Hematopoietic multipotent progenitor cell treated with erythropoietin and hydrocortisone succinate and interleukin-3 and kit ligand, for 15 days (in vitro differentiated cells): ENCODE data around the gene JSRP1.

Source experiments
- DNase-seq: peaks from one replicate; pipeline ENCODE4 v3.0.0-alpha.2; 2015; ENCODE audit warnings: low spot score

JSRP1 gene

GRCh38 chr19:2216361-2217225 lies 39.6 kb downstream of the JSRP1 start:
- DNase-seq = no peak

DNA sequence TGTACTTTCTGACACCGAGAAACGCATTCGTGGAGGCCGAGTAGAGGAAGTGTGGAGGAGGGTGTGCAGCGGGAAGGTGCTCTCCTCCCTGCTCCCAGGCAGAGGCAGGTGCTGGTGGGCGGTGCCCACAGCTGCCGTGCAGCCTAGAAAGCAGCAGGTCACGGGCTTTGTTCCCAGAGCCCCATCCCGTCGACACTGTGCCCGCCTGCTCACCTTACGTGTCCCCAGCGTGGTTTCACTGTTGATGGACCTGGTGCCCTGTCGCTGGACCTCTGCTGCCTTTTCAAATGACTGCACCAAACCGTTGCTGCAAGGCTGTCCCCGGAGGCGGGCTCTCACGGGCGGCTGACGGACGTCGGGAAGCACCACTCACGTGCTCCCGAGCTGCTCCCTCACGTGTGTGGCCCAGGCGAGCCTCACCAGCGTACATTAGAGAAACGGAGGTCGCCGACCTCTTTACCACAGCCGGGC lies 40.9 kb downstream of the JSRP1 start:
- no peak for DNase-seq

- no peak for DNase-seq
Measured at GRCh38 chr19:2214251-2214650, 42.0 kb downstream of the JSRP1 start.

- DNase-seq = no peak
Measured at GRCh38 chr19:2213799-2214198, 42.4 kb downstream of the JSRP1 start.

- DNase-seq = no peak
Measured at GRCh38 chr19:2212861-2213711, 43.1 kb downstream of the JSRP1 start.

DNA sequence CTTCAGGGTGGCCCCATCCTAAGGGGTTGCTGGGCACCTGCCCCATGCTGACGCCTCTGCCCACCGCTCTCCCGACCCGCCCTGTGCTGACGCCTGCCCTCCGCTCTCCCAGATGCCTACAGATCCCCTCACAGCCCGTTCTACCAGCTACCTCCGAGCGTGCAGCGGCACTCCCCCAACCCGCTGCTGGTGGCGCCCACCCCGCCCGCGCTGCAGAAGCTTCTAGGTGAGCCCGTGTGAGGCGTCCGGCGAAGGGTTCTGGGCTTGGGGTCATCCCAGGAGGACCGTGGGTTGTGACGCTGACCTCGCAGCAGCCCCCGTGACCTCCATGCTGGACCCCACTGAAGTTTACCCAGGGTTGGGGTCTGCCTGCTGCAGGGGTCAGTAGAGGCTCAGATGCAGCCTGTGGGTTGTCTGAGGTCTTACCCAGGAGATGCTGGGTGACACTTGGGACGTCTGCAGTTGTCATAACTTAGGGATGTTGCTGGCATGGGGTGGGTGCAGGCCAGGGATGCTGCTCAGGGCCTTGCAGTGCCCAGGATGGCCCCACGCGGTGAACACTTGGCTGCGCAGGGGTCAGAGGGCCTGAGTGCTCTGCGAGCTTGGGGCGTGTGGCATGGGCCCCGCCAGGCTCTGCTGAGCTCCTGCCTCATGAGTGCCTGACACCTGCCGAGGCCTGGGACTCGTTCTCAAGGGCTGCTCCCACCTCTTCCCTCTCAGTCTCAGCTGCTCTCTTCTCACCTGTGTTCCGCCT lies 45.1 kb downstream of the JSRP1 start:
- no peak for DNase-seq

- no peak for DNase-seq
Measured at GRCh38 chr19:2210206-2210605, 46.0 kb downstream of the JSRP1 start.

GRCh38 chr19:2209408-2209807 lies 46.8 kb downstream of the JSRP1 start:
- no peak for DNase-seq

GRCh38 chr19:2208975-2209374 lies 47.2 kb downstream of the JSRP1 start:
- DNase-seq = no peak

DNA sequence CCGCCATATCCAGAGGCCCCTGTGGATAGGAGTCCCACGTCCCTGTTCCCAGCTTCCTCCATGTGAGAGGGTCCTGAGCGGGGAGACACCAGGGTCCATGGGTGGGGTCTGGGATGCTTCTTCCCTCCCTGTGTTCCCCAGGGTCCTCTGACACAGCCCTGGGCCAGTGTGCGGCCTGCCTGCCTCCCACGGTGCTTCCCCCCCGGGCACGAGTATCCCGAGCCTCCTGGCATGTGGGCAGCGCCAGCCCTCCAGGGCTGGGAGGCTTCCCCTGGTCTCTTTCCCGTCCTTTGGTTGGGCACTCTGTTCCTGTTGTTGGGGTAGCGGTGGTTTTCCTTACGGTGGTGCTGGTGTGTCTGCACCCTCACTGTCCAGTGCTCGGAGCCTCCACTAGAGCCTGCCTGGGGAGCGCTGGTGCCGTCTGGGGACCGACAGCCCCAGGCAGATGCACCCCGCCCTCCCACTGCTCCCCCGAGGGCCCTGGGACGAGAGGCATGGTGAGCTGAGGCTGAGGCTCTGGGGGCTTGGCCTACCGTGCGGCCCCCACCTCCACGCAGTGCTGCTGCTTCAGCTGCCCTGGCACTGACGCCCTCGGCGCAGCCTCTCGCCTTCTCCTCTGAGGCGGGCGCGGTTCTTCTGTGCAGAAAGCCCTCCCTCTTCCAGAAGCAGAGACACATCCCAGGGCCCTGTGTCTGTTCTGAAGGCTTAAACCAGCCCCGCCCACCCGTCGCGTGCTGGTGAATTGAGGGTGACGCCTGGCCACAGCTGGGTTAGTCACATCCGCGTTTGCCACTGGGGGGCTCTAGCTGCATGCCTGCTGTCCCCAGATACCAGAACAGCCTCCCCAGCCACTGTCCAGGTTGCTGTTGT lies 48.0 kb downstream of the JSRP1 start:
- DNase-seq = peak; percentile 73

DNA sequence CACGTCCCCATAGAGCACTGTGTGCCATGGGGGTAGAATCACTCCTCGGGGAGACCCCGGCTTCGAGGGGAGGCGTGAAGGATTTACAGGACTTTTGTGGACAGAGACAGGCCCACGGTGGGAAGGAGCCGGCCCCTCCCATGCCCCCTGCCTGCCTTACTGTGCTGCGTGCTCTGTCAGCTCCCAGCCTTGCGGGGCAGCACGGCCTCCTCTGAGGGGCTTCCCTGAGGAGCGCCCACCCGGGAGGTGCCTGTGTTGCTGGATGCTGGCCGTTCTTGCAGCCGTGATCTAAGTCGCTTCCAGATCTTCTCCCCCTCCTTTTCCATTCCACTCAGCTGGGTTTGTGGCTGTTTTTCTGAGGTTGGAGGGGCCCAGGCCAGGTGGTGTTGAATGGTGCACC lies 49.2 kb downstream of the JSRP1 start:
- no peak for DNase-seq

DNA sequence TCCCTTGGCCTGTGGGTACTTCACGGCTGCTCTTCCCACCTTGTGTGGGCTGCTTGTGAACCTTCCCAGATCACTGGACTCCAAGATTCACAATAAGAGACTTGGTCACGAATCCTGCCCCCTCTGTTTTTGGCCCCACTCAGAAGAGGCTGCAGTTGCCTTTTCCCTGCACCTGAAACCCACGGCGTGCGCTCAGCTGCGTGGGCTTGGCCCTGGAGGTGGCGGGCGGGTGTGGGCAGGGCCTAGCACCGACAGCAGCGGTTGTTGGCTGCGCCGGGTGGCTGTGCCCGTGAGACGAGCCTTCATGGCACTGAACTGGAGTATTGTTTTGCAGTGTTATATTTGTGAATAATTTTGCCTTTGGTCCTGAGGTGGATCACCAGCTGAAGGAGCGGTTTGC lies 53.9 kb downstream of the JSRP1 start:
- DNase-seq = no peak
